Measurements from ENCODE around the gene GRM7. TPM values are rescaled to one million over a fixed set of nuclear protein-coding genes. Genes with fewer than 3 reads are reported as not detected.

GRM7 gene
- total and polyA plus RNA-seq, 5 donors from 2014 or later: not detected

GRCh38 chr3:7700977-7701376, 840.1 kb downstream of the GRM7 start:
- Mint-ChIP-seq H3K4me1 (no peaks in the 10 kb centered on the region), H3K36me3 (no peaks in the 10 kb centered on the region), H3K27me3 (no peaks in the 10 kb centered on the region), H3K9me3 (peaks cover 0 to 4% (median 0%) of the 10 kb centered on the region in 7 donors), H3K27ac (no peak overlapping the region), H3K4me3 (no peak overlapping the region)
- ATAC-seq (ENCODE audit: low read depth in 2 of 2) (no peak), DNase-seq (no peak)
- H3K9me3 ChIP-seq (ENCODE audit: control insufficient read depth in 2 of 2, low read length in 2 of 2): no peaks in the 10 kb centered on the region
- H3K27ac ChIP-seq (ENCODE audit: insufficient read depth, low read length, poor library complexity, severe bottlenecking): no peak overlapping the region
- no peaks in the 10 kb centered on the region for H3K27me3 ChIP-seq (ENCODE audit: control insufficient read depth, insufficient read depth, low read length)
- no peak overlapping the region for H3K4me3 ChIP-seq (ENCODE audit: low read depth, low read length)
- H3K4me1 ChIP-seq (ENCODE audit: control insufficient read depth, insufficient read depth, low read length, poor library complexity, severe bottlenecking): no peaks in the 10 kb centered on the region
- H3K36me3 ChIP-seq (ENCODE audit: control insufficient read depth, insufficient read depth, low read length): no peaks in the 10 kb centered on the region

- H3K27ac ChIP-seq (ENCODE audit: insufficient read depth, low read length, poor library complexity, severe bottlenecking): no peak overlapping the region
- Mint-ChIP-seq H3K27ac (no peak overlapping the region), H3K4me1 (no peaks in the 10 kb centered on the region)
These were observed 846.3 kb downstream of the GRM7 start for GRCh38 chr3:7707187-7707586.

GRCh38 chr3:7709376-7710082, 848.6 kb downstream of the GRM7 start:
- H3K4me1 Mint-ChIP-seq: no peaks in the 10 kb centered on the region
- Histone ChIP-seq H3K27me3 (ENCODE audit: control insufficient read depth, insufficient read depth, low read length) (no peaks in the 10 kb centered on the region), H3K27ac (ENCODE audit: insufficient read depth, low read length, poor library complexity, severe bottlenecking) (no peak overlapping the region), H3K9me3 (ENCODE audit: control insufficient read depth in 2 of 2, low read length in 2 of 2) (no peaks in the 10 kb centered on the region), H3K4me3 (ENCODE audit: low read depth, low read length) (no peak overlapping the region), H3K36me3 (ENCODE audit: control insufficient read depth, insufficient read depth, low read length) (no peaks in the 10 kb centered on the region), H3K4me1 (ENCODE audit: control insufficient read depth, insufficient read depth, low read length, poor library complexity, severe bottlenecking) (no peaks in the 10 kb centered on the region)
- H3K4me3 Mint-ChIP-seq: no peak overlapping the region
- no peaks in the 10 kb centered on the region for H3K27me3 Mint-ChIP-seq
- H3K36me3 Mint-ChIP-seq: no peaks in the 10 kb centered on the region
- DNase-seq (no peak), ATAC-seq (ENCODE audit: low read depth in 2 of 2) (no peak)
- peaks cover 0 to 10% (median 0%) of the 10 kb centered on the region in 7 donors for H3K9me3 Mint-ChIP-seq
- H3K27ac Mint-ChIP-seq: no peak overlapping the region

More at GRCh38 chr3:7707187-7707586, 846.3 kb downstream of the GRM7 start:
- Histone ChIP-seq H3K27me3 (ENCODE audit: control insufficient read depth, insufficient read depth, low read length) (no peaks in the 10 kb centered on the region), H3K36me3 (ENCODE audit: control insufficient read depth, insufficient read depth, low read length) (no peaks in the 10 kb centered on the region), H3K4me3 (ENCODE audit: low read depth, low read length) (no peak overlapping the region), H3K4me1 (ENCODE audit: control insufficient read depth, insufficient read depth, low read length, poor library complexity, severe bottlenecking) (no peaks in the 10 kb centered on the region), H3K9me3 (ENCODE audit: control insufficient read depth in 2 of 2, low read length in 2 of 2) (no peaks in the 10 kb centered on the region)
- H3K4me3 Mint-ChIP-seq: no peak overlapping the region
- ATAC-seq (ENCODE audit: low read depth in 2 of 2) (no peak), DNase-seq (no peak)
- no peaks in the 10 kb centered on the region for H3K27me3 Mint-ChIP-seq
- no peaks in the 10 kb centered on the region for H3K36me3 Mint-ChIP-seq
- peaks cover 0 to 7% (median 0%) of the 10 kb centered on the region in 7 donors for H3K9me3 Mint-ChIP-seq

GRCh38 chr3:7710284-7710683, 849.4 kb downstream of the GRM7 start:
- DNase-seq (no peak), ATAC-seq (ENCODE audit: low read depth in 2 of 2) (no peak)
- Mint-ChIP-seq H3K27me3 (no peaks in the 10 kb centered on the region), H3K4me1 (no peaks in the 10 kb centered on the region), H3K9me3 (peaks cover 0 to 11% (median 0%) of the 10 kb centered on the region in 7 donors), H3K36me3 (no peaks in the 10 kb centered on the region), H3K27ac (no peak overlapping the region), H3K4me3 (no peak overlapping the region)
- Histone ChIP-seq H3K4me3 (ENCODE audit: low read depth, low read length) (no peak overlapping the region), H3K36me3 (ENCODE audit: control insufficient read depth, insufficient read depth, low read length) (no peaks in the 10 kb centered on the region), H3K27me3 (ENCODE audit: control insufficient read depth, insufficient read depth, low read length) (no peaks in the 10 kb centered on the region), H3K4me1 (ENCODE audit: control insufficient read depth, insufficient read depth, low read length, poor library complexity, severe bottlenecking) (no peaks in the 10 kb centered on the region), H3K9me3 (ENCODE audit: control insufficient read depth in 2 of 2, low read length in 2 of 2) (no peaks in the 10 kb centered on the region), H3K27ac (ENCODE audit: insufficient read depth, low read length, poor library complexity, severe bottlenecking) (no peak overlapping the region)

- Histone ChIP-seq H3K27me3 (ENCODE audit: control insufficient read depth, insufficient read depth, low read length) (no peaks in the 10 kb centered on the region), H3K36me3 (ENCODE audit: control insufficient read depth, insufficient read depth, low read length) (no peaks in the 10 kb centered on the region)
These were observed 852.8 kb downstream of the GRM7 start for GRCh38 chr3:7713724-7714123.

GRCh38 chr3:7720649-7721297, 859.9 kb downstream of the GRM7 start:
- H3K4me1 Mint-ChIP-seq: no peaks in the 10 kb centered on the region
- Histone ChIP-seq H3K4me1 (ENCODE audit: control insufficient read depth, insufficient read depth, low read length, poor library complexity, severe bottlenecking) (no peaks in the 10 kb centered on the region), H3K27ac (ENCODE audit: insufficient read depth, low read length, poor library complexity, severe bottlenecking) (no peak overlapping the region), H3K27me3 (ENCODE audit: control insufficient read depth, insufficient read depth, low read length) (no peaks in the 10 kb centered on the region), H3K9me3 (ENCODE audit: control insufficient read depth in 2 of 2, low read length in 2 of 2) (no peaks in the 10 kb centered on the region), H3K4me3 (ENCODE audit: low read depth, low read length) (no peak overlapping the region), H3K36me3 (ENCODE audit: control insufficient read depth, insufficient read depth, low read length) (no peaks in the 10 kb centered on the region)
- DNase-seq (no peak), ATAC-seq (ENCODE audit: low read depth in 2 of 2) (no peak)
- H3K36me3 Mint-ChIP-seq: no peaks in the 10 kb centered on the region
- H3K27me3 Mint-ChIP-seq: no peaks in the 10 kb centered on the region
- H3K4me3 Mint-ChIP-seq: no peak overlapping the region
- peaks cover 0 to 4% (median 0%) of the 10 kb centered on the region in 7 donors for H3K9me3 Mint-ChIP-seq
- H3K27ac Mint-ChIP-seq: no peak overlapping the region

More at GRCh38 chr3:7713724-7714123, 852.8 kb downstream of the GRM7 start:
- Histone ChIP-seq H3K27ac (ENCODE audit: insufficient read depth, low read length, poor library complexity, severe bottlenecking) (no peak overlapping the region), H3K4me1 (ENCODE audit: control insufficient read depth, insufficient read depth, low read length, poor library complexity, severe bottlenecking) (no peaks in the 10 kb centered on the region), H3K4me3 (ENCODE audit: low read depth, low read length) (no peak overlapping the region), H3K9me3 (ENCODE audit: control insufficient read depth in 2 of 2, low read length in 2 of 2) (no peaks in the 10 kb centered on the region)
- H3K36me3 Mint-ChIP-seq: no peaks in the 10 kb centered on the region
- peaks cover 0 to 6% (median 0%) of the 10 kb centered on the region in 7 donors for H3K9me3 Mint-ChIP-seq
- no peak overlapping the region for H3K4me3 Mint-ChIP-seq
- ATAC-seq (ENCODE audit: low read depth in 2 of 2) (no peak), DNase-seq (no peak)
- no peaks in the 10 kb centered on the region for H3K4me1 Mint-ChIP-seq
- no peak overlapping the region for H3K27ac Mint-ChIP-seq
- H3K27me3 Mint-ChIP-seq: no peaks in the 10 kb centered on the region

- H3K4me3 ChIP-seq (ENCODE audit: low read depth, low read length): no peak overlapping the region
- no peaks in the 10 kb centered on the region for H3K4me1 ChIP-seq (ENCODE audit: control insufficient read depth, insufficient read depth, low read length, poor library complexity, severe bottlenecking)
- ATAC-seq (ENCODE audit: low read depth in 2 of 2) (no peak), DNase-seq (no peak)
- H3K4me1 Mint-ChIP-seq: no peaks in the 10 kb centered on the region
- no peak overlapping the region for H3K27ac ChIP-seq (ENCODE audit: insufficient read depth, low read length, poor library complexity, severe bottlenecking)
- no peaks in the 10 kb centered on the region for H3K27me3 Mint-ChIP-seq
- no peak overlapping the region for H3K27ac Mint-ChIP-seq
- no peaks in the 10 kb centered on the region for H3K9me3 ChIP-seq (ENCODE audit: control insufficient read depth in 2 of 2, low read length in 2 of 2)
- no peaks in the 10 kb centered on the region for H3K36me3 Mint-ChIP-seq
- no peaks in the 10 kb centered on the region for H3K27me3 ChIP-seq (ENCODE audit: control insufficient read depth, insufficient read depth, low read length)
- H3K4me3 Mint-ChIP-seq: no peak overlapping the region
- no peaks in the 10 kb centered on the region for H3K36me3 ChIP-seq (ENCODE audit: control insufficient read depth, insufficient read depth, low read length)
- peaks cover 0 to 4% (median 0%) of the 10 kb centered on the region in 7 donors for H3K9me3 Mint-ChIP-seq
These were observed 861.0 kb downstream of the GRM7 start for GRCh38 chr3:7721869-7722268.

All from CD4-positive, CD25-positive, alpha-beta regulatory T cell (primary cell).